ENCODE results near the gene PSD.

PSD gene

GRCh38 chr10:102434394-102435132, 16.0 kb upstream of the PSD start:
- DNase-seq (ENCODE audit: low read depth): no peak

GRCh38 chr10:102433619-102434046, 15.0 kb upstream of the PSD start:
- TF ChIP-seq, protein P1, sequence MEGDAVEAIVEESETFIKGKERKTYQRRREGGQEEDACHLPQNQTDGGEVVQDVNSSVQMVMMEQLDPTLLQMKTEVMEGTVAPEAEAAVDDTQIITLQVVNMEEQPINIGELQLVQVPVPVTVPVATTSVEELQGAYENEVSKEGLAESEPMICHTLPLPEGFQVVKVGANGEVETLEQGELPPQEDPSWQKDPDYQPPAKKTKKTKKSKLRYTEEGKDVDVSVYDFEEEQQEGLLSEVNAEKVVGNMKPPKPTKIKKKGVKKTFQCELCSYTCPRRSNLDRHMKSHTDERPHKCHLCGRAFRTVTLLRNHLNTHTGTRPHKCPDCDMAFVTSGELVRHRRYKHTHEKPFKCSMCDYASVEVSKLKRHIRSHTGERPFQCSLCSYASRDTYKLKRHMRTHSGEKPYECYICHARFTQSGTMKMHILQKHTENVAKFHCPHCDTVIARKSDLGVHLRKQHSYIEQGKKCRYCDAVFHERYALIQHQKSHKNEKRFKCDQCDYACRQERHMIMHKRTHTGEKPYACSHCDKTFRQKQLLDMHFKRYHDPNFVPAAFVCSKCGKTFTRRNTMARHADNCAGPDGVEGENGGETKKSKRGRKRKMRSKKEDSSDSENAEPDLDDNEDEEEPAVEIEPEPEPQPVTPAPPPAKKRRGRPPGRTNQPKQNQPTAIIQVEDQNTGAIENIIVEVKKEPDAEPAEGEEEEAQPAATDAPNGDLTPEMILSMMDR (IDR thresholded peaks at IDR 0.05; ENCODE audit: control insufficient read depth, insufficient read depth, low read depth, low read length, missing control alignments): no peak
- DNase-seq (ENCODE audit: low read depth): no peak
- H3K4me3 ChIP-seq (ENCODE audit: control insufficient read depth, low read depth, low read length): no peak overlapping the region

More at GRCh38 chr10:102434394-102435132, 16.0 kb upstream of the PSD start:
- H3K4me3 ChIP-seq (ENCODE audit: control insufficient read depth, low read depth, low read length): no peak overlapping the region
- TF ChIP-seq, protein P1 (IDR thresholded peaks at IDR 0.05; ENCODE audit: control insufficient read depth, insufficient read depth, low read depth, low read length, missing control alignments): no peak

GRCh38 chr10:102432162-102432950, 13.8 kb upstream of the PSD start, which contains the start of gene CUEDC2:
Gene CUEDC2 (minus strand): TSS chr10:102432574. CDS start chr10:102425188, 7,386 bp downstream.
- H3K4me3 ChIP-seq (ENCODE audit: control insufficient read depth, low read depth, low read length): peak within 1 kb of the TSS; percentile 89
- TF ChIP-seq, protein P1 (IDR thresholded peaks at IDR 0.05; ENCODE audit: control insufficient read depth, insufficient read depth, low read depth, low read length, missing control alignments): no peak
- peak; percentile 79 for DNase-seq (ENCODE audit: low read depth)

GRCh38 chr10:102431452-102432124, 13.0 kb upstream of the PSD start:
- no peak for DNase-seq (ENCODE audit: low read depth)
- peak overlapping the region; percentile 89 for H3K4me3 ChIP-seq (ENCODE audit: control insufficient read depth, low read depth, low read length)
- TF ChIP-seq, protein P1 (IDR thresholded peaks at IDR 0.05; ENCODE audit: control insufficient read depth, insufficient read depth, low read depth, low read length, missing control alignments): no peak

GRCh38 chr10:102429468-102429867, 10.9 kb upstream of the PSD start:
- no peak for DNase-seq (ENCODE audit: low read depth)
- TF ChIP-seq, protein P1 (IDR thresholded peaks at IDR 0.05; ENCODE audit: control insufficient read depth, insufficient read depth, low read depth, low read length, missing control alignments): no peak
- no peak overlapping the region for H3K4me3 ChIP-seq (ENCODE audit: control insufficient read depth, low read depth, low read length)

- TF ChIP-seq, protein P1 (IDR thresholded peaks at IDR 0.05; ENCODE audit: control insufficient read depth, insufficient read depth, low read depth, low read length, missing control alignments): no peak
- no peak overlapping the region for H3K4me3 ChIP-seq (ENCODE audit: control insufficient read depth, low read depth, low read length)
- no peak for DNase-seq (ENCODE audit: low read depth)
These were observed 8.3 kb upstream of the PSD start for GRCh38 chr10:102426803-102427287.
